ENCODE data around the gene AOPEP. TPM values are rescaled to one million over a fixed set of nuclear protein-coding genes. Genes with fewer than 3 reads are reported as not detected.

The AOPEP gene
- polyA plus RNA-seq, 1 donor from 2014 or later = 10.0 TPM

DNA sequence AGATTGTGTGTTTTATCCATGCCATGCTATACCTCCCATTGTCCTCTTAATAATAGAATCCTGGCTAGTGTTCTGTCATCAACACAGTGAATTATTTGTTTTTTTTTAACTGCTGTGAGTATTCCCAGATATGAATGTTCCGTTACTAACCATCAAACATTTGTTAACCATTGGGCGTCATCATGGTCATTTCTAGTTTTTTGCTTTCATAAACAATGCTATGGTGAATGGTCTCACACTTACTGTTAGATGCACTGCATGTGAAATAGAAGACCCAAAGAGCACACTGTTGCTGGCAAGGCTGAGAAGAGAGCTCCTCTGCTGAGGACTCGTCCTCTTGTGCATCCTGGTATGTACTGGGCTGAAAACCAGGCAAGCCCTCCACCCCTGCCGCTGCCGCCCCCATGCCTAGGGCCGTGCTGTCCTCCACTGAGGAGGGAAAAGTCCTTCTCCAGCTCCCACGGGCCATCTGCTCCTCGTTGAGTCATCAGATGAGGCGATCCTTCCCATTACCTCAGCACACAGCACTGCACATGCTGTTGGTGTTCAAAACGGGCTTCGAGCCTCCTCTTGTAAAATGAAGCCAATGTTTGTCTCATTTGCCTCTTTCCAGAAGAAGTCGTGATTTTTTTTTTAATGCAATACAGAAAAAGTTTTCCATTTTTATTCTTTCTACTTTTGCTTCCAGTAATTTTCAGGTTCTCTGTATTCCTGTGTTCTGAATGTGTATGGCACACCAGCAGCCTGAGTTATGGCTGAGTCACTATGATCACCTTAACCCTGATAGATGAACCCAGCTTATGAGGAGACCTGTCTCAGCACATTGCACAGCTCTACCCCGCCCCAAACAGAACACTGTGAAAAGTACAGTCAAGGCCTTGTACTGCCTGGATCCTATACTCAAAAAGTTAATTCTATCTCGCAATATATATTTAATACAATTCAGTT is 219.0 kb downstream of the AOPEP start:
- Histone ChIP-seq H3K4me2 (ENCODE audit: low read length) (no peak overlapping the region), H2AFZ (ENCODE audit: low read depth, low read length) (no peak overlapping the region), H3K4me3 (ENCODE audit: low read length) (no peak overlapping the region), H4K20me1 (ENCODE audit: insufficient read depth) (no peaks in the 10 kb centered on the region), H3F3A (ENCODE audit: insufficient read depth, low read length, poor library complexity, severe bottlenecking) (no peaks in the 10 kb centered on the region), H3K9ac (ENCODE audit: low read length) (no peak overlapping the region), H3K79me2 (replicated peaks; ENCODE audit: insufficient read depth, low read length) (no peaks in the 10 kb centered on the region), H3K27me3 (ENCODE audit: insufficient read depth, low read depth, low read length) (no peaks in the 10 kb centered on the region), H3K9me2 (ENCODE audit: insufficient read depth, low read length) (no peaks in the 10 kb centered on the region), H3K27ac (ENCODE audit: low read length) (no peak overlapping the region), H3K36me3 (ENCODE audit: insufficient read depth, low read length) (no peaks in the 10 kb centered on the region), H3K9me3 (ENCODE audit: low read length) (no peaks in the 10 kb centered on the region)
- TF ChIP-seq POLR2AphosphoS5 (IDR thresholded peaks at IDR 0.05) = no peak
- no peak for TF ChIP-seq EZH2 (IDR thresholded peaks at IDR 0.05; ENCODE audit: borderline replicate concordance, insufficient read depth, low read length, poor library complexity, severe bottlenecking)
- no peak for TF ChIP-seq SMC3 (conservative IDR thresholded peaks at IDR 0.05; ENCODE audit: poor library complexity)
- no peak for TF ChIP-seq EP300 (conservative IDR thresholded peaks at IDR 0.05; ENCODE audit: poor library complexity, severe bottlenecking)
- TF ChIP-seq TAF1 (IDR thresholded peaks at IDR 0.05; ENCODE audit: low read depth) = no peak
- no peak for TF ChIP-seq CTCF (IDR thresholded peaks at IDR 0.05; ENCODE audit: poor library complexity, severe bottlenecking)
- TF ChIP-seq, protein P1, sequence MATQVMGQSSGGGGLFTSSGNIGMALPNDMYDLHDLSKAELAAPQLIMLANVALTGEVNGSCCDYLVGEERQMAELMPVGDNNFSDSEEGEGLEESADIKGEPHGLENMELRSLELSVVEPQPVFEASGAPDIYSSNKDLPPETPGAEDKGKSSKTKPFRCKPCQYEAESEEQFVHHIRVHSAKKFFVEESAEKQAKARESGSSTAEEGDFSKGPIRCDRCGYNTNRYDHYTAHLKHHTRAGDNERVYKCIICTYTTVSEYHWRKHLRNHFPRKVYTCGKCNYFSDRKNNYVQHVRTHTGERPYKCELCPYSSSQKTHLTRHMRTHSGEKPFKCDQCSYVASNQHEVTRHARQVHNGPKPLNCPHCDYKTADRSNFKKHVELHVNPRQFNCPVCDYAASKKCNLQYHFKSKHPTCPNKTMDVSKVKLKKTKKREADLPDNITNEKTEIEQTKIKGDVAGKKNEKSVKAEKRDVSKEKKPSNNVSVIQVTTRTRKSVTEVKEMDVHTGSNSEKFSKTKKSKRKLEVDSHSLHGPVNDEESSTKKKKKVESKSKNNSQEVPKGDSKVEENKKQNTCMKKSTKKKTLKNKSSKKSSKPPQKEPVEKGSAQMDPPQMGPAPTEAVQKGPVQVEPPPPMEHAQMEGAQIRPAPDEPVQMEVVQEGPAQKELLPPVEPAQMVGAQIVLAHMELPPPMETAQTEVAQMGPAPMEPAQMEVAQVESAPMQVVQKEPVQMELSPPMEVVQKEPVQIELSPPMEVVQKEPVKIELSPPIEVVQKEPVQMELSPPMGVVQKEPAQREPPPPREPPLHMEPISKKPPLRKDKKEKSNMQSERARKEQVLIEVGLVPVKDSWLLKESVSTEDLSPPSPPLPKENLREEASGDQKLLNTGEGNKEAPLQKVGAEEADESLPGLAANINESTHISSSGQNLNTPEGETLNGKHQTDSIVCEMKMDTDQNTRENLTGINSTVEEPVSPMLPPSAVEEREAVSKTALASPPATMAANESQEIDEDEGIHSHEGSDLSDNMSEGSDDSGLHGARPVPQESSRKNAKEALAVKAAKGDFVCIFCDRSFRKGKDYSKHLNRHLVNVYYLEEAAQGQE (IDR thresholded peaks at IDR 0.05; ENCODE audit: borderline replicate concordance) = no peak
- TF ChIP-seq MXI1 (conservative IDR thresholded peaks at IDR 0.05; ENCODE audit: poor library complexity, severe bottlenecking) = no peak
- TF ChIP-seq RAD21 (conservative IDR thresholded peaks at IDR 0.05) = no peak

GRCh38 chr9:94946256-94946655 is 219.8 kb downstream of the AOPEP start:
- Histone ChIP-seq H3F3A (ENCODE audit: insufficient read depth, low read length, poor library complexity, severe bottlenecking) (no peaks in the 10 kb centered on the region), H3K9me2 (ENCODE audit: insufficient read depth, low read length) (no peaks in the 10 kb centered on the region), H3K4me3 (ENCODE audit: low read length) (no peak overlapping the region), H3K27me3 (ENCODE audit: insufficient read depth, low read depth, low read length) (no peaks in the 10 kb centered on the region), H3K79me2 (replicated peaks; ENCODE audit: insufficient read depth, low read length) (no peaks in the 10 kb centered on the region), H3K27ac (ENCODE audit: low read length) (no peak overlapping the region), H3K9ac (ENCODE audit: low read length) (no peak overlapping the region), H3K4me2 (ENCODE audit: low read length) (no peak overlapping the region), H4K20me1 (ENCODE audit: insufficient read depth) (no peaks in the 10 kb centered on the region), H2AFZ (ENCODE audit: low read depth, low read length) (no peak overlapping the region), H3K9me3 (ENCODE audit: low read length) (no peaks in the 10 kb centered on the region), H3K36me3 (ENCODE audit: insufficient read depth, low read length) (no peaks in the 10 kb centered on the region)
- TF ChIP-seq EZH2 (IDR thresholded peaks at IDR 0.05; ENCODE audit: borderline replicate concordance, insufficient read depth, low read length, poor library complexity, severe bottlenecking) = no peak
- TF ChIP-seq CTCF (IDR thresholded peaks at IDR 0.05; ENCODE audit: poor library complexity, severe bottlenecking) = no peak
